Choroid plexus epithelial cell (primary cell): ENCODE data around the gene DOLPP1.

Experiments used
- DNase-seq: peaks from one replicate; pipeline ENCODE4 v3.0.0-alpha.2; 2010; ENCODE audit warnings: low read depth
- H3K4me3 ChIP-seq: 2 replicates; pipeline ENCODE4 v1.5.1; 2011; ENCODE audit warnings: low read depth, mild to moderate bottlenecking, control low read depth, low read length, moderate library complexity
- TF ChIP-seq, protein P1 (sequence below): conservative IDR thresholded peaks from 2 replicates; pipeline ENCODE4 v1.5.1; 2011; ENCODE audit warnings: low read depth, mild to moderate bottlenecking, control low read depth, inconsistent platforms, low read length, moderate library complexity

DOLPP1 gene

DNA sequence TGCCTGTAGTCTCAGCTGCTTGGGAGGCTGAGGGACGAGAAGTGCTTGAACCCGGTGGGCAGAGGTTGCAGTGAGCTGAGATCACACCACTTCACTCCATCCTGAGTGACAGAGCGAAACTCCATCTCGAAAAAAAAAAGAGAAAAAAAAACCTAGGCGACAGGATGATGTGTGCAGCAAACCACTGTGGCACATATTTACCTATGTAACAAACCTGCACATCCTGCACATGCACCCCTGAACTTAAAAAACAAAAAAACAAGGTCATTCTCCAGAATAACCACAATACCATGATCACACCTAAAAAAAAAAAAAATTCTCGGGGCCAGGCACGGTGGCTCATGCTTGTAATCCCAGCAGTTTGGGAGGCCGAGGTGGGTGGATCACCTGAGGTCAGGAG, 7.5 kb upstream of the DOLPP1 start:
- no peak for DNase-seq
- TF ChIP-seq, protein P1, sequence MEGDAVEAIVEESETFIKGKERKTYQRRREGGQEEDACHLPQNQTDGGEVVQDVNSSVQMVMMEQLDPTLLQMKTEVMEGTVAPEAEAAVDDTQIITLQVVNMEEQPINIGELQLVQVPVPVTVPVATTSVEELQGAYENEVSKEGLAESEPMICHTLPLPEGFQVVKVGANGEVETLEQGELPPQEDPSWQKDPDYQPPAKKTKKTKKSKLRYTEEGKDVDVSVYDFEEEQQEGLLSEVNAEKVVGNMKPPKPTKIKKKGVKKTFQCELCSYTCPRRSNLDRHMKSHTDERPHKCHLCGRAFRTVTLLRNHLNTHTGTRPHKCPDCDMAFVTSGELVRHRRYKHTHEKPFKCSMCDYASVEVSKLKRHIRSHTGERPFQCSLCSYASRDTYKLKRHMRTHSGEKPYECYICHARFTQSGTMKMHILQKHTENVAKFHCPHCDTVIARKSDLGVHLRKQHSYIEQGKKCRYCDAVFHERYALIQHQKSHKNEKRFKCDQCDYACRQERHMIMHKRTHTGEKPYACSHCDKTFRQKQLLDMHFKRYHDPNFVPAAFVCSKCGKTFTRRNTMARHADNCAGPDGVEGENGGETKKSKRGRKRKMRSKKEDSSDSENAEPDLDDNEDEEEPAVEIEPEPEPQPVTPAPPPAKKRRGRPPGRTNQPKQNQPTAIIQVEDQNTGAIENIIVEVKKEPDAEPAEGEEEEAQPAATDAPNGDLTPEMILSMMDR: no peak
- H3K4me3 ChIP-seq: no peak overlapping the region

DNA sequence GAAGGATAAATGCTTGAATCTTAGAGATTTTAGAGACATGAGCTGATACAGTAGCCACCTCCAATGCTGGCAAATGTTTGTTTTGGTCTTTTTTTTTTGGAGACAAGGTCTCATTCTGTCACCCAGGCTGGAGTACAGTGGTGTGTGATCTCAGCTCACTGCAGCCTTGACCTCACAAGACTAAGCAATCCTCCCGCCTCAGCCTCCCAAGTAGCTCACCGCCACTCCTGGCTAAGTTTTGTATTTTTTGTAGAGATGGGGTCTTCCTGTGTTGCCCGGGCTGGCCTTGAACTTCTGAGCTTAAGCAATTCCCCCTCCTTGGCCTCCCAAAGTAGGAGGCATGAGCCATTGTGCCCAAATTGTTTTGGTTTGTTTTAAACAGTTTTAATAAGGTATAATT, 6.8 kb upstream of the DOLPP1 start:
- no peak overlapping the region for H3K4me3 ChIP-seq
- TF ChIP-seq, protein P1: no peak
- no peak for DNase-seq

DNA sequence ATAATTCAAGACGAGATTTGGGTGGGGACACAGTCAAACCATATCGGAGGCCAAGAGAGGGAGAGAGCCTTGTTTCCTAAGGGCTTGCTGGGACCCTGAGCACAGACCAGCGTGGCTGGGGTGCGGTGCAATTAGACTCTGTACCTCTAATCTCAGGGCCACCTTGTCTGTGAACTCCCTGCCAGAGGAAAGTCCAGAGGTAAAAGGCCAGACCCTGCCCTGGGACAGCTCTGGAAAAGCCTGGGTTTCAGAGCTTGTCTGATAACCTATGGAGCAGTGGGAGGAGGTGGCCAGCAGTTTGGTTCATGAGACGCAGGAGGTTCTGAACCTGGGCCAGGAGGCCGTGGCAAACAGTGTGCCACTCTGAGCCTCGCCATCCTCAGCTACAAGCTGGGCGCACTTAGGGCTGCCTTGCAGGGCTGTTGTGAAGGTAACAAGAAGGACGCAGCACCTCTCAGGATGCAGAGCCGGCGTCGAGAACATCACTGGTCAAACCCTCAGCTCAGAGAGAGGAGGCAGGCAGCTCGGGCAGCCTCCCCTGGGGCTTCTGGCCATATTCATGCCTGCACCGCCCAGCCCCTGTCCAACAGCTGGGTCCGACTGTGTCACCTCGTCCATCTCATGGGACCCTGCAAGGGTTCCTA, 4.8 kb upstream of the DOLPP1 start:
- TF ChIP-seq, protein P1: no peak
- DNase-seq: no peak
- no peak overlapping the region for H3K4me3 ChIP-seq

DNA sequence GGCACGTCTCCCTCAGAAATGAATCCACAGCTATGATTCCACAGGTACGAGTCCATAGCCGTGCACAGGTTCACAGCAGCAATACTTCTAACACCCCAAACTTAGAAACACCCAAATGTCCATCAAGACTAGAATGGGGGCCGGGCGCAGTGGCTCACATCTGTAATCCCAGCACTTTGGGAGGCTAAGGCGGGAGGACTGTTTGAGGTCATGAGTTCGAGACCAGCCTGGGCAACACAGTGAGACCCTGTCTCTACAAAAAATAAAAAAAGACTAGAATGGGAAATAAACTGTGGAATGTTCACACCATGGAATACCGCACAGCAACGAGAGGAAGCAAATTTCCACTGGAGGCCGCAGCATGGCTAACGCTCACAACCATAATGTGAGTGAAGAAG, 4.3 kb upstream of the DOLPP1 start:
- TF ChIP-seq, protein P1: no peak
- no peak overlapping the region for H3K4me3 ChIP-seq
- no peak for DNase-seq

DNA sequence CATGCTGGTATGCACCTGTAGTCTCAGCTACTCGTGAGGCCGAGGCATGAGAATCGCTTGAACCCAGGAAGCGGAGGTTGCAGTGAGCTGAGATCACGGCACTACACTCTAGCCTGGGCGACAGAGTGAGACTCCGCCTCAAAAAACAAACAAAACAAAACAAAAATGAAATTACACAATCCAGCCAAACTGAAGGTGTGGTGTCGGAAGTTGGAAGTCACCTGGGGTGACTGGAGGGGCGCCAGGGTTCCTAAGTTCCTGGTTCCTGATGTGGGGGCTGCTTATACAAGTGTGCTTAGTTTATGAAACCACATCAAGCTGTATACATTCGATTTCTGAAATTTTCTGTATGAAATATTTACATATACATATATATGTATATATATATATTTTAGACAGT, 3.7 kb upstream of the DOLPP1 start:
- no peak for DNase-seq
- TF ChIP-seq, protein P1: no peak
- H3K4me3 ChIP-seq: no peak overlapping the region

DNA sequence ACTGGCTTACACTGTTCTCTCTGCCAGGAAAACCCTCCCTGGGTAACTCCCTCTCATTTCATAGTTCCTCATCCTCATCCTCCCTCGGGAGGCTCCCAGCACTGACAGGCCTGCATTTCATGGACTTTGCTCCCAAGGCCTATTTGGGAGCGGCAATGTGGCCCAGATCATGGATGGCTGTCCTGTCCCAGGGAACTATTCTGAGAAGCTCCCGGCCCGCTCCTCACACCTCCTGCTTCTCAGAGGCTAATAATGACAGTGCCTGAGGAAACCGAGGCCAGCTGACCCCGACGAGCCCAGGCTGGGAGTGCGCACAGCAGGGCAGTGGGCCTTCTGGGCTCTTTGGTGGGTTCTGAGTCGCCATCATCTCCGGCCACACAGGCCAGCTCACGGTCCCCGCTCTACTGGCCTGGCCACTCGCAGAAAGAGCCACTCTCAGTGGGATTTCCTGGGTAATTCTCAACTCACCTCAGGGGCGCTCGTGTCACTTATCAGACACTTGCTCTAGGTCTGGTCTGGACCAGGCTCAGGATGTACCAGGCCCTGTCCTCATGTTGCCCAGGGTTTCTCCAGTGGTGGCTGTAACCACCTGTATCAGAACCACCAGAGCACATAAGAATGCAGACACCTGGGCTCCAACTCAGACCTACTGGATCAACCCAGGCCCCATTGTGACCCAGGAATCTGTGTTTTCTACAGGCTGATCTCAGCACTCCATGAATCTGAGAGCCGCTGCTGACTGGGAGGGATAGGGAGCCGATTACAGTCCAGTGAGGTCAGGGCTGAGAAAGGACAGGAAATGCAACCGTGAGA, 2.0 kb upstream of the DOLPP1 start:
- TF ChIP-seq, protein P1: no peak
- no peak overlapping the region for H3K4me3 ChIP-seq
- DNase-seq: no peak

DNA sequence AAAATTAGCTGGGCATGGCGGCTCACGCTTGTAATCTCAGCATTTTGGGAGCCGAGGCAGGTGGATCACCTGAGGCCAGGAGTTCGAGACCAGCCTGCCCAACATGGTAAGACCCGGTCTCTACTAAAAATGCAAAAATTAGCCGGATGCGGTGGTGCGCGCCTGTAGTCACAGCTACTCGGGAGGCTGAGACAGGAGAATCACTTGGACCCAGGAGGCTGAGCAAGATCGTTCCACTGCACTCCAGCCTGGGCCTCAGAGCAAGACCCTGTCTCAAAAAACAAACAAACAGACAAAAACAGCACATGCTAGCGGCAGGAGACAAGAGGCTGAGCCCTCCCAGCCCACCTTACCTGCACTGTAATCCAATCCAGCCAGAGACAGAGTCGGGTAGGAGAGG, 1.1 kb upstream of the DOLPP1 start:
- H3K4me3 ChIP-seq: no peak overlapping the region
- TF ChIP-seq, protein P1: no peak
- no peak for DNase-seq
